GM19468 (cell line): ENCODE results near the gene OR2T35.
"Not testable (repeated sequence)": the region's sequence is repeated elsewhere in the genome, so short reads cannot be mapped to it uniquely, and the experiment has no call there.

Experiments
- ATAC-seq: cut with Tn5 transposase; IDR thresholded peaks from one replicate; pipeline ENCODE4 v1.9.1; 2021; ENCODE audit warnings: mild to moderate bottlenecking, moderate library complexity, moderate number of reproducible peaks; ENCODE audit not compliant: unreplicated experiment; ENCODE audit errors: extremely low read depth

The OR2T35 gene, protein sequence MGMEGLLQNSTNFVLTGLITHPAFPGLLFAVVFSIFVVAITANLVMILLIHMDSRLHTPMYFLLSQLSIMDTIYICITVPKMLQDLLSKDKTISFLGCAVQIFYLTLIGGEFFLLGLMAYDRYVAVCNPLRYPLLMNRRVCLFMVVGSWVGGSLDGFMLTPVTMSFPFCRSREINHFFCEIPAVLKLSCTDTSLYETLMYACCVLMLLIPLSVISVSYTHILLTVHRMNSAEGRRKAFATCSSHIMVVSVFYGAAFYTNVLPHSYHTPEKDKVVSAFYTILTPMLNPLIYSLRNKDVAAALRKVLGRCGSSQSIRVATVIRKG

DNA sequence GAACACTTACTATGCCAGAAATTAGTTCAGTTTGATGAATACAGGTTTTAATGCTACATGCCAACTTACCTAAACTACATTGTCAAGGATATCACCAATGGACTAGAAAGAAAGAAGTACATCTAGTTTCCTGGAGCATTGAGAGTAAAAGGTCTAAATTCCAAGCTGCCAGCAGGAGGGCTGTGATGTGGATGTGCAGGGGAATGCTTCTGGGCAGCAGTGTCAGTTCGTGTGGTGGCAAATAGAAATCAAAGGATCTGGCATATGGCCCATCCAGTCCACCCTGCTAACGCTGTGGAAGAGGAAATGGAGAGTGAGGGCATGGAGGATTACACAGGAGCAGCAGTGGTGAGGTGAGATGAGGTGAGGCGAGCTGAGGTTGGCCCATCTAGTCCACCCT is at the start of gene OR2T35:
OR2T35 (minus strand) TSS at position 101 of the 400 bp plus-strand sequence. CDS start 6,020 bp downstream, outside the sequence.
- ATAC-seq, result not testable (repeated sequence)

DNA sequence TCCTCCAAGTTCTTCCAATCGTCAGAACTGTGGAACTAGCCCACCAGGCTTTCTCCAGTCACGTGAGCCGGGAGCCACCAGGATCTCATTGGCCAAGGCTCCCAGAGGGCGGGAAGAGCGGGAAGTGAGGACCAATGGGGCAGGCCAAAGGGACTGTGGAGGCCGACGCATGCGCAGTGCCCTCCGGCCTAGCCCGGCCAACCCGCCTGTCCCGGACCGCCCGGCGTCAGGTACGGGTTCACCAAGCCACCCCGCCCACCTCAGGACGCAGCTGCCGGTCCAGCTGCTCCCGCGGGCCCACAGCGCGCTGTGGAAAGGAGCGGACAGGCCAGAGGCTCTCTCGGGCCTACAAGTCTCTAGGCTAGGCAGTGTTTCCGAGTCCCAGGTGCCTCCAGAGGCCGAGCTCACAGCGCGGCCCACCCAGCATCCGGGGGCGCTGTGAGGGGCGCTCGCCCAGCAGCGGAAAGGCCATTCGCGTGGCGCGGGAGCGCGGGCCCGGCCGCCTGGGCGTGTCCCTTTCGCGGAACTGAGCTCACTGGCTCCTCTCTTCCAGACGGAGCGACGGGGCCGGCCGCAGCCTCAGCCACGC is 46.6 kb upstream of the OR2T35 start:
- no peak for ATAC-seq

DNA sequence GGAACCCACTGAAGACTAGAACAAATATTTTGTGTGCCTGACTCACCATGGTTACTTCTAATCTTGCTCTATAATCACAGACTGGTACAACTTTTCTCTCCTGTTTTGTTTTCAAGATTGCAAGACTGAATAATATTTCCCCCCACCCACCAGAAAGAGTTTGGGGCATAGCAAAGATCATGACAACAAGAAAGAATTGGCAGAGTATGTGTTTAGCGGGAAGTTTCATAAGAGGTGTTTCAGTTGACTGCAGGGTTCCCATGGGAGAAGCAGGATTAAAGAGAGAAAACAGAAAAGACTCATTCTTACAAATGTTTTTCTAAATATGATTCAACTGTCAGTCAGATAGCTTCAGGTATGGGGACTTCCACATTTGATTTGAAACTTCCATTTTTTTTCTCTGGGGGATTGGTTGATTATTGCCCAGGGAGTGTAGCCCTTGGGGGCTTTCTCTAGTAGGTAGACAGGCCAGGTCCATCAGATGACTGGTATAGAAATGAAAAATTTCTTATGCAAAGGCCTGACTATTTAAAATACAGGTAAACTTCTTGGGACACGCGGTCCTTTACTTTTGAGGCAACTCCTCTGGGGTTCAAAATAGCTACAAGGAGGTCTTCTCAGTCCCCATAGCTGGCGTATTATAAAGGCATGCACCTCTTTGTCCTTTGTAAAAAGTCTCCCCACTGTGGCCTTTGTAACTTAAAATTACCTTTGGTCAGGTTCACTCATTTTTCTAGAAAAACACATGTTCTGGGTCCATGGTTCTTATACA is 43.6 kb upstream of the OR2T35 start:
- ATAC-seq, result peak; percentile 54

DNA sequence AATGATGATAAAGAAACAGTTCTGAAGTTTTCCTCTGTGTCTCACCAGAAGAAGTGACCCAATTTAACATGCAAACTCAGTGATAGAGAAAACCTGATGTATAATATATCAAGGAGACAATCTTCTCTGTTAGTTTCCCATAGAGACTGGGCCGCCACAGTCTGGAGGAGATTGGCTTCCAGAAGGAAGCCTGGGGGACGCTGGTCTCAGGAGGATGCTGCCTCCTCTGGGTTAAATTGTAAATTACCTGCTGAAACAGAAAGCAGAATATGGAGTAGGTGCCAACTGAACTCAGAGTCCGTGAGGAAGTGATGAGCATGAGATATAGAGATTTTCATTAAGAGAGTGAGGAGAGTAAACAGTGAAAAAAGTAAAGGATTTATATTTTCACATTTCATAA is 41.7 kb upstream of the OR2T35 start:
- ATAC-seq, result peak; percentile 72

DNA sequence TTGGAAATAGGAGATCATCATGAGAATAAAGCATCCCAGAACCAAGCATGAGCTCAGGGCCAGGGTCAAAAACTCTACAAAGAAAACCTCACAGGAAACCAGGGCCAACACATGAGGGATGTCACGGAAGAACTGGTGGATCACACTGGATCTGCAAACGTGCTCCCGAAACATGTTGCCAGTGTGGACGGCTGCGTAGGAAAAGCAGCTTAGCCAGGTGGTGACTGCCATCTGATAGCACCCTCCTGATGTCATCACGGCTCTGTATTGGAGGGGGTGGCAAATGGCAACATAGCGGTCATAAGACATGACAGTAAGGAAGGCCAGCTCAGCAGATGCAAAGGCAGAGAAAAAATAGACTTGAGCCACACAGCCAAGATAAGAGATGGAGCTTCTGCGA is 36.6 kb upstream of the OR2T35 start:
- no peak for ATAC-seq

DNA sequence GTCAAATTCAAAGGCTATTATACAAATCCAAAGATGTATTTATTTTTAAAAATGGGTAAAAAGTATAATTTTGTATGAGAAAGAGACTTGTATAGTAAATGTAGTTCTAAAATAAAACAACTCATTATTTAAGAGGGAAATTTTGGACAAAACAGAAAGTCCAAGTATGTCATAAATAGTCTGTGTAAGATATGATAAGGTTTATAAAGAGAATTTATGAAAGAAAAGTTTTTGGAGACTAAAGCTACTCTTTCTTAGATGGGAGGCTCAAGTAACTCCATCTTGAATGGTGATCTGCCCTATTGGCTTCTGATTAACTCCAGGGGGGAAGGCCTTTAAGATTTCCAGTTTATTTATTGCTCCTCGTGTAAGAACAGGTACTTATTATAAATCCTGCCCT is 24.9 kb upstream of the OR2T35 start:
- no peak for ATAC-seq

DNA sequence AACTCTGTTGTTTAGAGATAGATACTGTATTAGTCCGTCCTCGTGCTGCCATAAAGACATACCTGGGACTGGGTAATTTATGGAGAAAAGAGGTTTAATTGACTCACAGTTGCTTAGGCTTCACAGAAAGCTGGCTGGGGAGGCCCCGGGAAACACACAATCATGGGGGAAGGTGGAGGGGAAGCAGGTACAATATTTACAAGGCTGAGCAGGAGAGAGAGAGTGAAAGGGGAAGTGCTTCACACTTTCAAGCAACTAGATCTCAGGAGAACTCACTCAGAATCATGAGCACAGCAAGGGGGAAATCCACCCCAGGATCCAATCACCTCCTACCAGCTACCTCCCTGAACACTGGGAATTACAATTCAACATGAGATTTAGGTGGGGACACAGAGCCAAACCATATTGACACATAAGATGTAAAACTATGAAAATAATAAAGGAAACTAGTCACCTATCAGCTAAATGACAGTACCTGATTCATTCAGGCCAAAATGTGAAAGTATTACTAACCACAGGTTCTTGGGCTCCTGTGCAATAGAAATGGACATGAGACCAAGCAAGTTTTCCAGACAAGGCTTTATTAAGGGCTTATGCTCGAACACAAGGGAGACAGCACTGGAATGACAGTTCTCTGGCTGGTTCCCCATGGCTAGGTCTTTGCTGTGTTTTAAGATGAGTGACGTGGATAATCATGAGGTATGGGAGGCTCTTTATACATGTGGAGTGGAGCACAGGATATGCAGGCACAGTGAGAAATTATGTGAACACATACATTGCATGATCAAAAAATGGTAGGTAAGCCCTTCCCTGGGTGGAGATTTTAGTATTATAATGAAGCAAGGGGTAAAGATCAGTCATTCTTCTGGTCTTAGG is 18.6 kb upstream of the OR2T35 start:
- ATAC-seq, result peak; percentile 96

DNA sequence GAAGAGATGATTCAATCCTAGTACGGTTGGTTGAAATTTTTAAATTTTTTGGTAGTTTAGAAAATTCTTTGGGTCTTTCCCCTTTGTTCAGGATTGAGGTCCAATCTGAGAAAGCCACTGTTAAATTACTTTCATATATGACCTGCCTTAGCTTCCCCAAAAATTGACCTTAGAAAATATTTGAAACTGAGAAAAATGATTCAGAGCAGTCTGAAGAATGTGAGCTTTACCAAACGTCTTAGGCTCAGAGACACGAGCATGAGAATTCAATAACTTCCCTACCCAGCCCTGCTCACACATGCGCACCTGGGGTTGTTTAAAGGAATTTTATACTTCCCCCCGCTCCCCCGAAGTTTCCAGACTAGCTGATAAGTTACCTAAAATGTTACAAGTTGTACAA is 11.7 kb upstream of the OR2T35 start:
- not testable (repeated sequence) for ATAC-seq

DNA sequence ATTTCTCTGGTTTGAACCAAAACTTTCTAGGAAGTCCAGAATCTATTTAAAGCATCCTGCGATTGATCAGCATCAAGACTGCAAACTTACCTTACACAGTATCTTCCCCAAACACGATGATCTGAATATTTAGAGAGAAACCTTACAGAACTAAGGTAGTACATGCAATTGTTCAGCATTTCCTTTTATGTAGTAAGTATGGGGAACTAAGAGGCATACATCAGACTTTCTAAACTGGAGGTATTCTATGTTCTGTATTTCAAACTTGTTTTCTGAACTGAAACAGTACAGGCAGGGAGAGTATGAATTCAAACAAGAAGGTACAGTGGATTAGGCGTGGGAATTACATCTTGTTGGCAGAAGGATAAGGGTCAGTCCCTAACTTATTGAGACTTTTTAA is 10.3 kb upstream of the OR2T35 start, which contains the start of gene OR2T27:
OR2T27 (minus strand) TSS at position 175 of the 400 bp plus-strand sequence. CDS start 4,644 bp downstream, outside the sequence.
- ATAC-seq, result not testable (repeated sequence)

DNA sequence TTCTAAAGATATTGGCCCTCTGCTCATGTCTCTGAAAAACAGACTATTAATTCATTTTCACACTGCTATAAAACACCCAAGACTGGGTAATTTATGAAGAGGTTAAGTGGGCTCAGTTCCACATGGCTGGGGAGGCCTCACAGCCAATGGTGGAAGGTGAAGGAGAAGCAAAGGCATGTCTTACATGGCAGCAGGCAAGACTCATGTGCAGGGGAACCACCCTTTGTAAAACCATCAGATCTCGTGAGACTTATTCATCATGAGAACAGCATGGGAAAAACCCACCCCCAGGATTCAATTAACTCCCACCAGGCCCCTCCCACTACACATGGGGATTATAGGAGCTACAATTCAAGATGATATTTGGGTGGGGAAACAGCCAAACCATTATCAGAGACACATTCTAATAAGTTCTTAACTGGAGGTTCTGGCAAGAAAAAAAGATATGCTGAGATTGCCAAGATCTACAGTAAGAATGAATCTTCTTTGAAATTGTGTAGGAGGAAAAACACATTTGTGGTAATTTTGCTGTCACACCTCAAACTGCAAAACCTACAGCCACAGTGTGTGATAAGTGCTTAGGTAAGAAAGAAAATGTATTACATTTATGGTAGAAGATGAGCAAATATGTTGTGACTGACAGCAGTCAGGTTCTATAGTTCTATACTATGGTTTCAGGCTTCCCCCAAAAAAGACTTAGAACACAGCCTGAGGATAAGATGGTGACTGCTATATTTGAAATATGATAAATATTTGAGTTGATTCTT is 3.9 kb upstream of the OR2T35 start:
- ATAC-seq, result not testable (repeated sequence)

DNA sequence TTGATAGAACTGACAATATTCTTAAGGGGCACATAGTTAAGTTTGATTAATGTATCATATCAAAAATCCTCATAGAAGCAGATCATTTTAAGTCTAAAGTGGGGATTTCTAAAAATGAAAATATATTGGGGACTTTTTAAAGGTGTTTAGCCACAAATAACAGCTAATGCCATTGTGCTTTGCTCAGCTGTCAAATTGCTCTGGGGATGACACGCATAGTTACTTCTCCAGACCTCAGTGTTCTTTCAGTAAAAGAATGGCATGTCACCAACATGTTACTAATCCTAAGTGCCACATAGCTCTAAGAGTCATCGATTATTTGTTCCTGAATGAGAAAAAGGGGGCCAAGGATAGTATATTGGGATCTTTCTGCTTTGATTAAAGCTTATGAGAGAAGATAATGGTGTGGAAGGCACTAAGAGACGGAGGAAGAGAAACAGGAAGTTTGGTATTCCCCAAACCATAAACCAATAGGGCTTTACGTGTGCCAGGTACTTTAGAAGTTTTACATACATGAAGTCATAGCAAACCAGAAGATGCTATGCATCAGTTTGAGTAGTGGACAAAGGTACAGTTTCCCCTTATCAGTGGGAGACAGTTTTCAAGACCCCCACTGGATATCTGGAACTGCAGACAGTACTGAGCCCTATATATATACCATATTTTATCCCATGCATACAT is 2.0 kb downstream of the OR2T35 start:
- ATAC-seq, result peak; percentile 60

DNA sequence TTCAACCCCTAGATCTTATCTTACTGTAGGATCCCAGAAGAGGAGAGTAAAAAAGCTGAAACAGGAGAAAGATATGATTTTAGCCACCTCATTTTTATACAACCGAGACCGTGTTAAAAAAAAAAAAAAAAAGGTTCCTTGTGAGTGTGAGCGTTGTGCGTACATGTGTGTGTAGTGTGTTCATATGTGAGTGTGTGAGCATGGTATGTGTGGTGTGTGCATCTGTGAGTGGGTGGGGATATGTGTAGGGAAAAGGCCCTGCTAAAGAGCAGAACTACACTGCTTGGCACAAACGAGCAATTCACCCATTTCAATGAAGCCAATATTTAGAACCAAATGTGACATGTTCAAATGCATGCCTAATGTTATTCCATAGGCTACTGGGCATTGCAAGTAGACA is 3.5 kb downstream of the OR2T35 start:
- not testable (repeated sequence) for ATAC-seq

DNA sequence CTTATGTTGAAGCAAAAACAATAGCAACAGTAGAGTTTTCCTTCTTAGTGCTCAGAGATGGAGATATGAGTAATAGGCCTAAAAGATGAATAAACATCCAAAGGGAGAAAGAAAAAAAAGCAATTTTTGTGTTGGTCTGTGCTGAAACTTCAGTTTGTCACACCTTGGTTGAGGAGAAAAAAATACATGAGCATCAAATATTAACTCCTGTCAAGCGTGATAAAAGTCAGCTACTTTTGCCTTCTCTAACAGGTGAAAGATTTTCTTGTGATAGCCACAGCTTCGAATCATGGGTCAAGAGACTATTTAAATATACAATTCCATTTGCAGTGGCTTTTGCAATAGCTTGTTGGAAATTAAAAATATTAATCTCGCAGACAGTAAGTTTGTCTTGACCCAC is 4.2 kb downstream of the OR2T35 start:
- ATAC-seq, result not testable (repeated sequence)

DNA sequence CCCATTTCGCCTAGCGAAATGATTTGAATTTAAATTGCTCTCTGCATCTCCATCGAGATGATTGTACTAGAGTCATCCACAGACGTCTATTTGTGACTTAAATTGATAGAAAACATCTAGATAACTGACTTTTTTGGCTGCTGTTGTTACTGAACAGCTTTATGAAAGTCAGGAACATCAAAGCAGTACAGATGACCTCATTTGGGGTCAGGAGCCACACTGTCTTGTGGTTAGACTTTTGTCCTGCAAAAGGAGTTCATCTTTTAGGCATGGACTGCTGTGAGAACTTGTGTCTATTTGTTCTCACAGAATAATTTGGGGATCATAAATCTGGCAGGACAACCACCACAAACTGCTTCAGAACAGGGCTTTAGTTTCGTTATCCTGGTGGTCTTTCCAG is 5.4 kb downstream of the OR2T35 start:
- peak; percentile 18 for ATAC-seq

DNA sequence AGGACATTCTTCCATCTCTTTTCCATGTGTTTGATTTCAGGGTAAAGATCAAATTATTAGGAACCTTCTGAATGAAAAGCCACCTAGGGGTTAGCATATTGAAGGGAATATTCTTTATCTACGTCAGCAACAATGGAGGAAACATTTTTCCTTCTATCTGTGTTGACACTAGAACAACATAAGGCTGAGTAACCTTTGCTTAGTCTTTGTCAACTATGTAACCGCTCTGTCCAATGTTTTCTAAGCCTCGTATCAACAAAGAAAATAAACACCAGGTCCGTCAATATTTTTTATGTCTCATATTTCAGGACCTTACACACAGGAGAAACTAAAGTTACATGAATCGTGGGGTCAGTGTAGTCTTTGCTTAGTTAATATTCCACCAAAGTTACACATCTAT is 8.5 kb downstream of the OR2T35 start:
- not testable (repeated sequence) for ATAC-seq

DNA sequence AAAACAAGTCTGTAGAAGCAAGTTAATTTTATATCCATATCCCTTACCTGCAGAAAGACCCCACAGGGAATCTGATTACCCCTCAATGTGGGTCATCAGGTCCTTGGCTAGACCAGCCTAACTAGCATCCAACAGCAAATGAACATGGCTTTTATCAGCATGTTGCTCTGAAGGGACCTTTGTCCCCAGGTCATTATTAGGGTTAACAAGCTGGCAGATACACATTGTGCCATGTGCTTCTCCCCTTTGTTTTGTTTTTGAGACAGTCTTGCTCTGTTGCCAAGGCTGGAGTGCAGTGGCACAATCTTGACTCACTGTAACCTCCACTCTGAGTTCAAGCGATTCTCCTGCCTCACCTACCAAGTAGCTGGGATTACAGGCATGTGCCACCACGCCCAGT is 10.1 kb downstream of the OR2T35 start, which contains the start of gene OR2T11:
OR2T11 (minus strand) TSS at position 101 of the 400 bp plus-strand sequence. CDS start 7,963 bp downstream, outside the sequence.
- not testable (repeated sequence) for ATAC-seq

DNA sequence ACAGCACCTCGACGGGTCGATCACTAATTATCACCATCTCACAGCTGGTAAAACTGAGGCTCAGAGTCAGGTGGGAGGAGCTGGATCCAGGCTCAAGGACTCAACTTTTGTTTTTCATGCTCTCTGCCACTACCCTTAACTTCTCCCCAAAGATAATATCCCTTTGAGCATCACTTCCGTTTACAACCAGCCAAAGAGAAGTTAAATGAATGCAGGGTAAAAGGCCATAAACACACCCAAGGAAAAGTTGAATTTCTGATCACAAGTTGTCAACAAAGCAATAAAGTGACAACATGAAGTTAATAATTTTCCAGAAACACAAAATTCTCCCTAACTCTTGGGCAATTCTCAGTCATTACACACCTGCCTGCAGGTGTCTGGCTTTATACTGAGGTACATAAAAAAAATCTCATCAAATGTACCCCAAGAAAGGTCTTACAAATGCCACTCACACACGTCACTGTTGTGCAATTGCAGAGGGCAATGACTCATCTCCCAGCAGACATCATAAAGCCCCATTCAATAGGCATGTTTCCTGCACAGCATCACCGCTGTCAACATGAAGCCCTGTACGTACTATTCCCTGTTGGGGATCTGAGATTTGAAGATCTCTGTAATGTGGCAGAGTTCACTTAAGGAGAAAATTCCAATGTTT is 13.6 kb downstream of the OR2T35 start:
- ATAC-seq, result no peak

DNA sequence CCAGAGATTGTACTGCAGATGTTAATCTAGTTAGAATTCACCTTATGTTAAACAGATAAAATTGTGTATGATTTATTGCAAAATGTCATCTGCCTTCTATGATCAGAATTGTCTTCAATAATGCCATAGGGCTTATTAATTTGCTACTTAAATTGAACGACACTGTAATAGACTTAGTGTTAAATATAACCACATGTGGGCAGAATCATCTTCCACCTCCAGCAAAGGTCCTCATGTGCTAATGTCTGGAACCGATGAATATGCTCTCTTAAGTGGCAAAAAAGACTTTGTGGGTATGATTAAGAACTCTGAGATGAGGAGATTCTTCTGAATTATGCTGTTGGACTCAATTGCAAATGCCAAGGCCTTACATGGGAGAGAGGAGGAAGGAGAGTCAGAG is 14.5 kb downstream of the OR2T35 start:
- no peak for ATAC-seq
